SK-N-SH (cell line): ENCODE results near the gene MYLK. TPM values are rescaled to one million over a fixed set of nuclear protein-coding genes. Genes with fewer than 3 reads are reported as not detected.

Experiments
- CTCF ChIA-PET: fragments of 300-600, 350-600 bp; formaldehyde crosslinking; extraction: SDS; loops from one replicate; lab custom pipeline; 2021; lab: Yijun Ruan, JAX
- POLR2A ChIA-PET: fragments of 350-600 bp; sonication (Branson Sonifier 250); formaldehyde crosslinking; extraction: SDS; loops from one replicate; lab custom pipeline; 2020; ENCODE audit warnings: antibody characterized with exemption, inconsistent platforms; lab: Yijun Ruan, JAX
- DNase-seq: peaks from one replicate; pipeline ENCODE4 v3.0.0; 2012
- H2AFZ ChIP-seq: fragments of 200-600 bp; sonication (generic); 2 replicates; pipeline ENCODE4 v1.8.1; 2016; ENCODE audit warnings: antibody characterized with exemption, mild to moderate bottlenecking, low read depth
- H3F3A ChIP-seq: fragments of 200-600 bp; sonication (generic); replicated peaks from 2 replicates; pipeline ENCODE3; 2016; ENCODE audit warnings: antibody characterized with exemption, mild to moderate bottlenecking; ENCODE audit not compliant: insufficient read depth
- H3K27ac ChIP-seq, 2 experiments: fragments of 200-500 bp in 1 of 2; fragments of 200-600 bp in 1 of 2; sonication (Bioruptor generic) in 1 of 2; sonication (generic), shearing (Covaris generic) in 1 of 2; 2 replicates each; pipeline versions ENCODE4 v1.5.1 to v1.6.1; 2014 to 2016; ENCODE audit warnings: low read depth in 2 of 2, inconsistent platforms in 1 of 2, low read length in 1 of 2, mild to moderate bottlenecking in 1 of 2, mixed read lengths in 1 of 2
- H3K27me3 ChIP-seq: fragments of 200-600 bp; sonication (generic), shearing (Covaris generic); 2 replicates; pipeline ENCODE4 v1.6.1; 2016; ENCODE audit warnings: mixed run types; ENCODE audit not compliant: insufficient read depth
- H3K36me3 ChIP-seq, 2 experiments: fragments of 200-500 bp in 1 of 2; fragments of 200-600 bp in 1 of 2; sonication (Bioruptor generic) in 1 of 2; sonication (generic) in 1 of 2; replicated peaks in 1 of 2; 2 replicates each; pipeline versions ENCODE3 to v1.5.1; 2014 to 2016; ENCODE audit warnings: low read length in 1 of 2, mild to moderate bottlenecking in 1 of 2; ENCODE audit not compliant: insufficient read depth in 2 of 2, control insufficient read depth in 1 of 2
- H3K4me1 ChIP-seq, 2 experiments: fragments of 200-500 bp in 1 of 2; fragments of 200-600 bp in 1 of 2; sonication (Bioruptor generic) in 1 of 2; sonication (generic), shearing (Covaris generic) in 1 of 2; 2 replicates each; pipeline versions ENCODE4 v1.5.1 to v1.6.1; 2014 to 2016; ENCODE audit warnings: low read depth in 1 of 2, low read length in 1 of 2, mixed run types in 1 of 2; ENCODE audit not compliant: insufficient read depth in 2 of 2, control insufficient read depth in 1 of 2
- H3K4me2 ChIP-seq: fragments of 200-600 bp; sonication (generic), shearing (Covaris generic); 2 replicates; pipeline ENCODE4 v1.6.1; 2017; ENCODE audit warnings: mixed run types
- H3K4me3 ChIP-seq, 2 experiments: fragments of 200-500 bp in 1 of 2; fragments of 200-600 bp in 1 of 2; sonication (Bioruptor generic) in 1 of 2; sonication (generic), shearing (Covaris generic) in 1 of 2; 2 replicates each; pipeline versions ENCODE4 v1.5.1 to v1.8.1; 2014 to 2016; ENCODE audit warnings: low read depth in 2 of 2, inconsistent platforms in 1 of 2, low read length in 1 of 2, mild to moderate bottlenecking in 1 of 2, mixed read lengths in 1 of 2, moderate library complexity in 1 of 2
- H3K79me2 ChIP-seq: fragments of 200-600 bp; sonication (generic); 2 replicates; pipeline ENCODE4 v1.8.1; 2017; ENCODE audit warnings: mild to moderate bottlenecking; ENCODE audit not compliant: insufficient read depth
- H3K9ac ChIP-seq: fragments of 200-600 bp; sonication (generic); 2 replicates; pipeline ENCODE4 v1.6.1; 2017; ENCODE audit warnings: mixed run types
- H3K9me2 ChIP-seq: fragments of 200-600 bp; sonication (generic); 2 replicates; pipeline ENCODE4 v1.6.1; 2017; ENCODE audit warnings: mixed run types
- H3K9me3 ChIP-seq: fragments of 200-600 bp; sonication (generic); 2 replicates; pipeline ENCODE4 v1.6.1; 2017; ENCODE audit warnings: mixed run types, mild to moderate bottlenecking, moderate library complexity
- H4K20me1 ChIP-seq: fragments of 200-600 bp; sonication (generic); 2 replicates; pipeline ENCODE4 v1.6.1; 2017; ENCODE audit warnings: mild to moderate bottlenecking, mixed run types; ENCODE audit not compliant: insufficient read depth
- CTCF ChIP-seq: fragments of 200-600 bp; sonication (generic); IDR thresholded peaks from 2 replicates; pipeline ENCODE4 v1.6.1; 2017; ENCODE audit warnings: antibody characterized with exemption, mild to moderate bottlenecking, moderate library complexity
- ELF1 ChIP-seq: IDR thresholded peaks from 2 replicates; pipeline ENCODE4 v1.4.0; 2012
- EZH2phosphoT487 ChIP-seq: fragments of 200-600 bp; sonication (generic); IDR thresholded peaks from 2 replicates; pipeline ENCODE4 v1.6.1; 2017; ENCODE audit warnings: low read depth, mixed run types, mild to moderate bottlenecking, antibody characterized with exemption, moderate library complexity, borderline replicate concordance
- FOSL2 ChIP-seq: IDR thresholded peaks from 2 replicates; pipeline ENCODE4 v1.4.0; 2012; ENCODE audit warnings: low read depth, mild to moderate bottlenecking, moderate library complexity, borderline replicate concordance
- GABPA ChIP-seq: IDR thresholded peaks from 2 replicates; pipeline ENCODE4 v1.4.0; 2012; ENCODE audit warnings: low read depth, mild to moderate bottlenecking
- GATA2 ChIP-seq: sonication (generic); formaldehyde crosslinking; IDR thresholded peaks from 2 replicates; pipeline ENCODE4 v1.5.0; 2020; ENCODE audit warnings: mild to moderate bottlenecking, missing genetic modification reagents
- JUND ChIP-seq: IDR thresholded peaks from 2 replicates; pipeline ENCODE4 v1.4.0; 2012
- MXI1 ChIP-seq: IDR thresholded peaks from 2 replicates; pipeline ENCODE4 v1.6.1; 2012; ENCODE audit warnings: mild to moderate bottlenecking, low read depth, low read length, improper control_type of control experiment
- NRF1 ChIP-seq: IDR thresholded peaks from 2 replicates; pipeline ENCODE4 v1.6.1; 2012; ENCODE audit warnings: low read depth, mild to moderate bottlenecking, low read length
- PBX3 ChIP-seq: IDR thresholded peaks from 2 replicates; pipeline ENCODE4; 2012
- POLR2AphosphoS5 ChIP-seq: IDR thresholded peaks from 2 replicates; pipeline ENCODE4 v1.6.1; 2012; ENCODE audit warnings: low read depth, low read length
- RCOR1 ChIP-seq: fragments of 150-350 bp; IDR thresholded peaks from 2 replicates; pipeline ENCODE4 v1.6.1; 2017; ENCODE audit warnings: antibody characterized with exemption, low read length
- RFX5 ChIP-seq: IDR thresholded peaks from 2 replicates; pipeline ENCODE4 v1.6.1; 2012; ENCODE audit warnings: mild to moderate bottlenecking, improper control_type of control experiment, low read length
- SMC3 ChIP-seq: IDR thresholded peaks from 2 replicates; pipeline ENCODE4 v1.6.1; 2012; ENCODE audit warnings: low read depth, low read length, improper control_type of control experiment
- TCF12 ChIP-seq: IDR thresholded peaks from 2 replicates; pipeline ENCODE4 v1.4.0; 2012
- TEAD4 ChIP-seq: IDR thresholded peaks from 2 replicates; pipeline ENCODE4 v1.4.0; 2012; ENCODE audit warnings: mild to moderate bottlenecking, borderline replicate concordance; ENCODE audit not compliant: insufficient read depth
- USF2 ChIP-seq: fragments of 150-350 bp; IDR thresholded peaks from 2 replicates; pipeline ENCODE4 v1.6.1; 2017; ENCODE audit warnings: antibody characterized with exemption, low read length, low read depth, borderline replicate concordance
- YY1 ChIP-seq: IDR thresholded peaks from 2 replicates; pipeline ENCODE4 v1.4.0; 2012; ENCODE audit warnings: low read depth, mild to moderate bottlenecking
- WGBS: methylation state at CpG from one replicate; pipeline ENCODE4 v1.1.6; 2017; ENCODE audit warnings: low lambda C conversion rate; 5-methylcytosine and 5-hydroxymethylcytosine counted together
- polyA plus RNA-seq, 3 experiments: library from polyadenylated mRNA; depleted of rRNA; stranded (reverse); fragments of >200 nt; gene quantifications; 2 replicates each; pipeline ENCODE4 v1.2.3, GENCODE V29; 2012
- TF ChIP-seq, protein P1 (sequence below): IDR thresholded peaks from 2 replicates; pipeline ENCODE4 v1.6.1; 2012; ENCODE audit warnings: mild to moderate bottlenecking, low read depth, low read length, moderate library complexity
- TF ChIP-seq, protein P2 (sequence below): IDR thresholded peaks from 2 replicates; pipeline ENCODE4 v1.4.0; 2012; ENCODE audit warnings: low read depth
- TF ChIP-seq, protein P3 (sequence below): fragments of 150-350 bp; IDR thresholded peaks from 2 replicates; pipeline ENCODE4 v1.6.1; 2016; ENCODE audit warnings: mild to moderate bottlenecking, low read depth, low read length

Gene MYLK
- polyA plus RNA-seq, 1 of the 3 experiments (the other 2 are of a cell fraction): 272 TPM

DNA sequence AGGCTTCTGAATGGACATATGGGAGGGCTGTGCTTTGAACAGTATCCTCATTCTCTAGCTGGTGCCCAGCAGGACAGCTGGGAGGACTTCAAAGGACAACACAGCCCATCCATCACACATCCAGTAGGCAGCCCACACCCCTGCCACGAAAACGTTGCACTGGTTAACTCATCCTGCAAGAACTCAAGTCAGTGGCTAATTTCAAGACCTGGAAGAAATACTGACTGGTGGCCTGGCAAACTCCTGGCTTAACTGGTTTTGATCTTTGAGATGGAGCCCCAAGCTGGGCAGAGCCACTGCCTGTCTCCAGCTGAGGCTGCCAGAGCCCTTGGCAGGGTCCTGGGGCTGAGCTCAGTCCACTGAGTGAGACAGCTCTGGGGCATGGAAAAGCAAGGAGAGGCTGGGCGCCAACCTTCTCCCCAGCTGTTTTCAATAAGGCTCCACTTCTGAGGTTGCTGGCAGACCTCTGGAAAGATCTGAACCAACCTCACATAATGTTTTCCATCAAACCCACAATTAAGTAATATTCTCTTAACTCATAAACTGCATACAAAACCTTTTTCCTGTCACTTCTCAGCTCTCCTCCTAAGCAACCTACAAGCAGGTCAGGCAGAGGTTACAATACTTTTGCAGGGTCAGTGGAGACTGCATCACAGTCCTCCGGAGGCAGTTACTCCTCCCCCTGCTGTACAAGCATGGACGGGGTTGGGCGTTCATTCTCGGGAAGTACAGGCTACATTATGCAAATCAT is 110.3 kb downstream of the MYLK start:
- Histone ChIP-seq H4K20me1 (no peaks in the 10 kb centered on the region), H3K9me2 (no peaks in the 10 kb centered on the region), H3K36me3 (peaks cover 21 to 53% of the 10 kb centered on the region in 2 experiments), H3K4me1 (peaks cover 28 to 32% of the 10 kb centered on the region in 2 experiments), H3K79me2 (peaks cover 83% of the 10 kb centered on the region), H3K9me3 (no peaks in the 10 kb centered on the region), H3F3A (peaks cover 43% of the 10 kb centered on the region), H2AFZ (no peak overlapping the region), H3K4me2 (peak overlapping the region; percentile 66), H3K27ac (peak overlapping the region; percentile 81 to 98), H3K4me3 (no peak overlapping the region), H3K27me3 (no peaks in the 10 kb centered on the region), H3K9ac (peak overlapping the region; percentile 44)
- WGBS: 18% methylated on average over 7 of the region's 7 CpGs
- peak; percentile 58 for DNase-seq
- ChIA-PET POLR2A (no interaction called here), CTCF (interaction anchor here (1.0 to 1.5 kb wide), 4 partner anchors 17 to 206 kb away, joined by 3 to 8 read pairs (median 4); no protein-coding TSS in a partner anchor)
- TF ChIP-seq TCF12 (peak; percentile 97), ELF1 (no peak), RFX5 (no peak), MXI1 (no peak), EZH2phosphoT487 (no peak), PBX3 (peak; percentile 96), TEAD4 (peak; percentile 77; the same call in 1 of the 2 replicates), JUND (peak; percentile 84), YY1 (peak; percentile 52; the same call in 1 of the 2 replicates), POLR2AphosphoS5 (peak; percentile 62), RCOR1 (no peak), USF2 (no peak), GABPA (0 out of 2 replicates have a peak, but pooled peaks have one; percentile 23), FOSL2 (peak; percentile 47; the same call in 1 of the 2 replicates), SMC3 (no peak), CTCF (no peak), GATA2 (CRISPR knock-in tag) (peak; percentile 32; the same call in 1 of the 2 replicates), NRF1 (no peak)
- TF ChIP-seq, protein P1, sequence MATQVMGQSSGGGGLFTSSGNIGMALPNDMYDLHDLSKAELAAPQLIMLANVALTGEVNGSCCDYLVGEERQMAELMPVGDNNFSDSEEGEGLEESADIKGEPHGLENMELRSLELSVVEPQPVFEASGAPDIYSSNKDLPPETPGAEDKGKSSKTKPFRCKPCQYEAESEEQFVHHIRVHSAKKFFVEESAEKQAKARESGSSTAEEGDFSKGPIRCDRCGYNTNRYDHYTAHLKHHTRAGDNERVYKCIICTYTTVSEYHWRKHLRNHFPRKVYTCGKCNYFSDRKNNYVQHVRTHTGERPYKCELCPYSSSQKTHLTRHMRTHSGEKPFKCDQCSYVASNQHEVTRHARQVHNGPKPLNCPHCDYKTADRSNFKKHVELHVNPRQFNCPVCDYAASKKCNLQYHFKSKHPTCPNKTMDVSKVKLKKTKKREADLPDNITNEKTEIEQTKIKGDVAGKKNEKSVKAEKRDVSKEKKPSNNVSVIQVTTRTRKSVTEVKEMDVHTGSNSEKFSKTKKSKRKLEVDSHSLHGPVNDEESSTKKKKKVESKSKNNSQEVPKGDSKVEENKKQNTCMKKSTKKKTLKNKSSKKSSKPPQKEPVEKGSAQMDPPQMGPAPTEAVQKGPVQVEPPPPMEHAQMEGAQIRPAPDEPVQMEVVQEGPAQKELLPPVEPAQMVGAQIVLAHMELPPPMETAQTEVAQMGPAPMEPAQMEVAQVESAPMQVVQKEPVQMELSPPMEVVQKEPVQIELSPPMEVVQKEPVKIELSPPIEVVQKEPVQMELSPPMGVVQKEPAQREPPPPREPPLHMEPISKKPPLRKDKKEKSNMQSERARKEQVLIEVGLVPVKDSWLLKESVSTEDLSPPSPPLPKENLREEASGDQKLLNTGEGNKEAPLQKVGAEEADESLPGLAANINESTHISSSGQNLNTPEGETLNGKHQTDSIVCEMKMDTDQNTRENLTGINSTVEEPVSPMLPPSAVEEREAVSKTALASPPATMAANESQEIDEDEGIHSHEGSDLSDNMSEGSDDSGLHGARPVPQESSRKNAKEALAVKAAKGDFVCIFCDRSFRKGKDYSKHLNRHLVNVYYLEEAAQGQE: peak; percentile 61
- TF ChIP-seq, protein P2, sequence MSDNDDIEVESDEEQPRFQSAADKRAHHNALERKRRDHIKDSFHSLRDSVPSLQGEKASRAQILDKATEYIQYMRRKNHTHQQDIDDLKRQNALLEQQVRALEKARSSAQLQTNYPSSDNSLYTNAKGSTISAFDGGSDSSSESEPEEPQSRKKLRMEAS: peak; percentile 75
- TF ChIP-seq, protein P3, sequence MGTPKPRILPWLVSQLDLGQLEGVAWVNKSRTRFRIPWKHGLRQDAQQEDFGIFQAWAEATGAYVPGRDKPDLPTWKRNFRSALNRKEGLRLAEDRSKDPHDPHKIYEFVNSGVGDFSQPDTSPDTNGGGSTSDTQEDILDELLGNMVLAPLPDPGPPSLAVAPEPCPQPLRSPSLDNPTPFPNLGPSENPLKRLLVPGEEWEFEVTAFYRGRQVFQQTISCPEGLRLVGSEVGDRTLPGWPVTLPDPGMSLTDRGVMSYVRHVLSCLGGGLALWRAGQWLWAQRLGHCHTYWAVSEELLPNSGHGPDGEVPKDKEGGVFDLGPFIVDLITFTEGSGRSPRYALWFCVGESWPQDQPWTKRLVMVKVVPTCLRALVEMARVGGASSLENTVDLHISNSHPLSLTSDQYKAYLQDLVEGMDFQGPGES: no peak
